COLO829 (cell line): Measurements from ENCODE around the gene ARHGAP12.
A peak's percentile ranks its signal among the peaks of the same experiment; 100 is the strongest.
"Not testable (repeated sequence)": the region's sequence is repeated elsewhere in the genome, so short reads cannot be mapped to it uniquely, and the experiment has no call there.

Experiments
- DNase-seq: peaks from one replicate; pipeline ENCODE4 v3.0.0; 2012; ENCODE audit warnings: low spot score

The ARHGAP12 gene

GRCh38 chr10:31768935-31769334, 159.7 kb downstream of the ARHGAP12 start:
- DNase-seq, result not testable (repeated sequence)

- no peak for DNase-seq
Measured at GRCh38 chr10:31768467-31768866, 160.2 kb downstream of the ARHGAP12 start.

GRCh38 chr10:31765541-31765940, 163.1 kb downstream of the ARHGAP12 start:
- no peak for DNase-seq

DNA sequence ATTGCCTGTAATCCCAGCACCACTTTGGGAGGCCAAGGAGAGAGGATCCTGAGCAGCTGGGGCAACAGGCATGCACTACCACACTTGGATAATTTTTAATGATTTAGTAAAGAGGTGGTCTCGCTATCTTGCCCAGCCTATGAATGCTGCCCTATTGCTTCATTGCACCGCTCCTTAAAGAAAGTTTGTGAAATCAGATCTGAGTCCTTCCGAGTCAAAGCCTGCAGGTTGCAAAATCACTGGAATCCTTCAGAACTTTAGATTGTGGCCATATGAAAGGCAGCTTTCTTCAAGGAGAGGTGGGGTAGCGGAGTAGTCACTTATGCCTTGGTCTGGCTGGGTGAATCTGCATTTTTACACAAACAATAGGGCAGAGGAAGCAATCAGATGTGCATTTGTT, 166.3 kb downstream of the ARHGAP12 start:
- DNase-seq, result no peak

DNA sequence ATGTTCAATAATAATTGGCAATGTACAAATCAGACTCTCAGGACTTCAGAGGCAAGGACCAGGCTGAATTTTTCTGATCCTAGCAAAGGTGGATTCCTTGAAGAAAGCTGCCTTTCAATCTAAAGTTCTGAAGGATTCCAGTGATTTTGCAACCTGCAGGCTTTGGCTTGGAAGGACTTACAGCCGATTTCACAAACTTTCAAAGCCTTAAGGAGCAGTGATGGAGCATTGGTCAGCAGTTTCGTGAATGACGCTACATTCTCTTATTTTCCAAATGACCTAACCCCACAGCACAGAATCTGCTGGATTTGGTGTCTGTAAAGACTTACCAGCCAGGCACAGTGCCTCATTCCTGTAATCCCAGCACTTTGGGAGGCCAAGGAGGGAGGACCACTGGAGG, 167.5 kb downstream of the ARHGAP12 start:
- no peak for DNase-seq

- no peak for DNase-seq
Measured at GRCh38 chr10:31760674-31761081, 168.0 kb downstream of the ARHGAP12 start.

DNA sequence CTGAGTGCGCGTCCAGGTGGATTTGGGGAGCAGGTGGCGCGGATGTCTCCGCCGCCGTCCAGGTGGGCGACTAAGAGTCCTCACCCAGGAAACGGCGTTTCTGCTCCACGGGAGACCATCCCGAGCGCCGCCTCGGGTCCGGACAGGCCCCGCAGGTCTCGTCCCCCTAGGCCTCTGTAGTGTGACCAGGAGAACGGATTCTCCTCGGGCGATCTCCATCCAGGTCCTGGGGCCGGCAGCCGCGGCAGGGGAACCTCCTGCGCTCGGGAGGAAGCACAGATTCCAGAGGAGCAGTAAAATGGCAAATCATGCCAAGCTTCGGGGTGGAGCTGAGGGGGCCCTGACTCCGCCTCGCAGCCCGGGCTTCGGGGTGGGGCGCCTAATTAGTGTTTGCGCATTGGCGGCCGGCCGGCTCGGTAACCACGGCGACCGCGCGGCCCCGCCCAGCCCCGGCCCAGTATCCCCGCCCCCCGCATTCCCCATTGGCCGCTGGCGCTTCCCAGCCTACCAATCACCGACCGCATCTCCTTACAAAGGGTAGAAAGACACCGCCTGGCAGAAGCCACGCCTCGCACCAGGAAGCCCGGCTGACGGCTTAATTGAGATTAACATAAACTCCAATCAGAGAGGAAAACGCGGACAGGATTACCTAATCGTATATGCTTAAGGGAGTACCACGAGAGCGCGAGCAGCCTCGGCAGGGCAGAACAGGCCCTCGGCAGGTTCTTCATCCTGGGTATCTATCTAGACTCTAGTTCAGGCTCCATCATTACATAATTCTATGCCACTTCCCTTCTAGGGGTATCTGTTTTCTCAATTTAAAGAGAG, 168.6 kb downstream of the ARHGAP12 start:
- DNase-seq, result peak; percentile 97

- peak; percentile 42 for DNase-seq
Measured at GRCh38 chr10:31759124-31759798, 169.4 kb downstream of the ARHGAP12 start.

DNA sequence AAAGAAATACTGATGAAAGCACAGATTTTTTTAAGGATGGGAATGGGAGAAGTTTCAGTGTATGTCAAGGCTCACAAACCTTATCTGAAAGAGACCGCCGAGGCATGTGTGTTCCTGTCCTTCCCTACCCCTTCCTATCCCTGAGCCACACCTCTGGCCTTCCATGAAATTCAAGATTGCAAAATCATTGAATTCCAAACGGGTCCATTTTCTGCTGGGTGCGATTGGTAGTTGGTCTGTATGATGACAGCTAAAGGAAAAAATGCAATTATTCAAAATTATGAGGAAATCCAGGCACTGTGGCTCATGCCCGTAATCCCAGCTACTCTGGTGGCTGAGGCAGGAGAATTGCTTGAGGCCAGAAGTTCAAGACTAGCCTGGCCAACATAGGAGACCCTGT, 170.1 kb downstream of the ARHGAP12 start:
- DNase-seq, result no peak

DNA sequence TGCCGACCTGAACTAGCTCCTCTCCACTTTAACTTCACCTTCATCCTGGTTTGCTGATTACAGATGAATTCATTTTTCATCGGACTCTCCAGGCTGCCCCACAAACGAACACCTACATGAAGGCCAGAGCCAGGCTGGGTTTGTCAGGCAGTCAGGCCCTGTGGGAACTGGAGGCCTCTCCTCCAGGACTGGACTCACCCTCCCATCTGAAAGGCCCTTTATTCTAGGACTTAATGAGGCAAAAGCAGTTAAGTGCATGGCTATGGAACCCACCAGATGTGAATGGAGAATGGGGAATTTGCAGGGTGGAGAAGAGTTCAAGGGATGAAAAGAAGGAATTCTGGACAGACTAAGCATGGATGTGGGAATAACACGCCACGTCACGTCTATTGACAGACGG, 170.8 kb downstream of the ARHGAP12 start:
- DNase-seq, result no peak

DNA sequence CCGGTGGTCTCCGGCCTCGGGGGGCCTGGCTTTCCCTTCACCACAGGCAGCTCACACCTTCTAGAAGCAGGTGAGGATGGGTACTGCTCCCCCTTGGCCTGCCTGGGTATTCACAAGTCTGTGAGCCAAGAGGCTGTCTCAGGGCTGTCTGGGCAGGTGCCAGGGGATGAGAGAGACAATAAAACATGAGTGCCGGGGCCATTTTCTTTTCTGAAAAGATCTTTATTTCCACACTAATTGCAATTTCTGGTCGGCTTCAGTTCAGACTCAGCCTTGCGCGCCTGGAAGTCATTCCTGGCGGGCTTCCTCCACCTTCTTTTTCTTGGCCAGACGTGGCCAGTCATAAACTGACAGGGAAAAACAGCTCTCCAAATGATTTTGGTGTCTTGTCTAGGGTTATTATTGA, 171.2 kb downstream of the ARHGAP12 start:
- no peak for DNase-seq

DNA sequence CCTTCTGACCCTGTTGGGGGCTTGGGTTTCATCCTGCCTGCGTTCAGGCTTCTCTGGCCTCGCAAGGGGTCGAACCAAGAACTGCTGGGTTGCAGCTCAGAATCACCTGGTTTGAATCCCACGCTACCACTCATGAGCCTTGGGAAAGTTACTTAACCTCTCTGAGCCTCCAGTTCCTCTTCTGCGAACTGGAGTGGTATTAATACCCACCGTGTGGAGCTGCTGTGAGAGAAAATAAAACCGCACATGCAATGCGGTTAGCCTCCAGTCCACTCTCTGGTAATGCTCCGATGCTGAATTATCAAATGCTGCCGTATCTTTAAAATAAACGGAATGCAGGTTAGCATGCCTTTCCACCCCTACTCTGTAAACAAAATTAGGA, 171.9 kb downstream of the ARHGAP12 start:
- DNase-seq, result no peak

DNA sequence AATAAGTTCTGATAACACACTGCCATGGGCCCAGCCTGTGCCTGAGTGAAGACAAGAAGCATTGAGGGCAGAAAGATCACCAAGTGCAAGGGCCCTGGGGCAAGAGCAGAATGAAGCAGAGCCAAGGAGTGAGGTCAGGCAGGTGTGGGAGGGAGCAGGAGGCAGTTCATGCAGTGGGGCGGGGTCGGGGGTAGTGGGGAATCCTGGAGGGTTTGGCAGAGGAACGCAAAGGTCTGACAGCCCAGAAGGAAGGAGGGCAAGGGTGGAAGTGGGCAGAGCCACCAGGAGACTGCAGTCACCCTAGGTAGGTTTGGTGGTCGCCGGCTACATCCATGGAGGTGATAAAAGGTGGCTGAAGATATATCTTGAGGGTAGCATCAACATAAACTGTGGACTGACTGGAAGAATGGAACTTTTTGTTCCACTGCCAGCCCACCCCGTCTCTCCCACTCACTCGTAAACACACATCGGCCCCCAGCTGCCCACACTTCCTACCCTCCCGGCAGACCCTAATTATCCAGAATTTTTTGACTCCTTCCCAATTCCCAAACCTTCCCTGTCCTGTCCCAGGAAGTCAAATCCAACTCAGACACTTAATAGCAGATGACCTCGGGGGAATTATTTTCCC, 172.4 kb downstream of the ARHGAP12 start:
- no peak for DNase-seq
